Body of pancreas (tissue), 4 donors: ENCODE data around the gene CAV1.

Experiments used
- CTCF ChIP-seq, 7 experiments: fragments of 450-650 bp in 4 of 7; fragments of 200-600 bp in 3 of 7; sonication (generic) in 3 of 7; IDR thresholded peaks; one replicate each; pipeline ENCODE4 v1.5.1; 2016 to 2019; ENCODE audit warnings: antibody characterized with exemption in 7 of 7
- POLR2A ChIP-seq, 3 donors: fragments of 450-650 bp; IDR thresholded peaks; one replicate each; pipeline ENCODE4 v1.6.1; 2016; ENCODE audit warnings: antibody characterized with exemption in 3 of 3, mild to moderate bottlenecking in 2 of 3

GRCh38 chr7:116578526-116578925 is 53.7 kb downstream of the CAV1 start:
- TF ChIP-seq CTCF (IDR thresholded peaks at IDR 0.05) (no peak), POLR2A (IDR thresholded peaks at IDR 0.05) (no peak)
